Fibroblast of lung (primary cell): Measurements from ENCODE around the gene MTHFD1. TPM values are rescaled to one million over a fixed set of nuclear protein-coding genes. Genes with fewer than 3 reads are reported as not detected.

ENCODE experiments used
- DNase-seq, 2 donors: peaks; one replicate each; pipeline versions ENCODE4 v3.0.0 to v3.0.0-alpha.2; 2010; ENCODE audit warnings: low read depth in 2 of 2
- H2AFZ ChIP-seq: 2 replicates; pipeline ENCODE4 v1.5.1; 2012; ENCODE audit warnings: low read length, control low read depth, inconsistent platforms
- H3K27ac ChIP-seq: 2 replicates; pipeline ENCODE4 v1.5.1; 2011; ENCODE audit warnings: low read length, control low read depth; ENCODE audit not compliant: insufficient read depth
- H3K27me3 ChIP-seq: 2 replicates; pipeline ENCODE4 v1.5.1; 2011; ENCODE audit warnings: mild to moderate bottlenecking, low read length; ENCODE audit not compliant: control insufficient read depth, insufficient read depth
- H3K36me3 ChIP-seq: 2 replicates; pipeline ENCODE4 v1.5.1; 2011; ENCODE audit warnings: low read length; ENCODE audit not compliant: control insufficient read depth, insufficient read depth
- H3K4me1 ChIP-seq: 2 replicates; pipeline ENCODE4 v1.5.1; 2011; ENCODE audit warnings: low read length; ENCODE audit not compliant: control insufficient read depth, insufficient read depth; ENCODE audit errors: extremely low read depth
- H3K4me2 ChIP-seq: 2 replicates; pipeline ENCODE4 v1.5.1; 2011; ENCODE audit warnings: low read length, control low read depth; ENCODE audit not compliant: insufficient read depth; ENCODE audit errors: extremely low read depth
- H3K4me3 ChIP-seq, 4 experiments: fragments of 200-600 bp in 1 of 4; sonication (generic) in 1 of 4; replicated peaks in 1 of 4; 2 replicates each; pipeline ENCODE4 v1.5.1; 2011 to 2016; ENCODE audit warnings: low read length in 4 of 4, low read depth in 3 of 4, mild to moderate bottlenecking in 3 of 4, control low read depth in 2 of 4, inconsistent platforms in 1 of 4, mixed read lengths in 1 of 4; ENCODE audit not compliant: insufficient read depth in 1 of 4; ENCODE audit errors: control extremely low read depth in 1 of 4
- H3K79me2 ChIP-seq: 2 replicates; pipeline ENCODE4 v1.5.1; 2012; ENCODE audit warnings: mild to moderate bottlenecking, low read length, inconsistent platforms; ENCODE audit not compliant: control insufficient read depth, insufficient read depth
- H3K9ac ChIP-seq: 2 replicates; pipeline ENCODE4 v1.5.1; 2011; ENCODE audit warnings: mild to moderate bottlenecking, low read length, control low read depth; ENCODE audit not compliant: insufficient read depth
- H3K9me3 ChIP-seq: 2 replicates; pipeline ENCODE4 v1.5.1; 2012; ENCODE audit warnings: low read depth, low read length; ENCODE audit not compliant: control insufficient read depth, insufficient read depth
- H4K20me1 ChIP-seq: 2 replicates; pipeline ENCODE4 v1.5.1; 2011; ENCODE audit warnings: low read length; ENCODE audit not compliant: control insufficient read depth, insufficient read depth; ENCODE audit errors: extremely low read depth
- EZH2 ChIP-seq: IDR thresholded peaks from 2 replicates; pipeline ENCODE4 v1.5.1; 2012; ENCODE audit warnings: low read length, control low read depth, mild to moderate bottlenecking; ENCODE audit errors: missing control alignments
- polyA plus RNA-seq, 2 donors: library from polyadenylated mRNA; depleted of rRNA in 1 of 2; stranded (reverse) in 1 of 2; unstranded in 1 of 2; fragments of >200 nt; gene quantifications; 2 replicates each; pipeline ENCODE4 v1.2.1, GENCODE V29; 2011 to 2012; ENCODE audit warnings: missing spikeins in 1 of 2
- total RNA-seq: library from RNA; depleted of rRNA; stranded (reverse); fragments of >200 nt; gene quantifications from 2 replicates; pipeline ENCODE4 v1.2.1, GENCODE V29; 2014
- TF ChIP-seq, protein P1 (sequence below), 2 donors: IDR thresholded peaks in 1 of 2; conservative IDR thresholded peaks in 1 of 2; 1 replicate in 1 of 2; 2 replicates in 1 of 2; pipeline ENCODE4 v1.5.1; 2011 to 2012; ENCODE audit warnings: low read length in 2 of 2, control low read depth in 1 of 2, inconsistent platforms in 1 of 2, low read depth in 1 of 2, mild to moderate bottlenecking in 1 of 2

MTHFD1 gene
- total and polyA plus RNA-seq, 2 donors (not counting 1 experiment from before 2014, with no cell fraction given), result 39.4 to 41.6 TPM

GRCh38 chr14:64468451-64468850 lies 80.3 kb downstream of the MTHFD1 start:
- no peaks in the 10 kb centered on the region for H3K36me3 ChIP-seq
- H3K4me3 ChIP-seq, result no peak overlapping the region
- no peaks in the 10 kb centered on the region for H3K79me2 ChIP-seq
- H3K27me3 ChIP-seq, result no peaks in the 10 kb centered on the region
- TF ChIP-seq, protein P1, sequence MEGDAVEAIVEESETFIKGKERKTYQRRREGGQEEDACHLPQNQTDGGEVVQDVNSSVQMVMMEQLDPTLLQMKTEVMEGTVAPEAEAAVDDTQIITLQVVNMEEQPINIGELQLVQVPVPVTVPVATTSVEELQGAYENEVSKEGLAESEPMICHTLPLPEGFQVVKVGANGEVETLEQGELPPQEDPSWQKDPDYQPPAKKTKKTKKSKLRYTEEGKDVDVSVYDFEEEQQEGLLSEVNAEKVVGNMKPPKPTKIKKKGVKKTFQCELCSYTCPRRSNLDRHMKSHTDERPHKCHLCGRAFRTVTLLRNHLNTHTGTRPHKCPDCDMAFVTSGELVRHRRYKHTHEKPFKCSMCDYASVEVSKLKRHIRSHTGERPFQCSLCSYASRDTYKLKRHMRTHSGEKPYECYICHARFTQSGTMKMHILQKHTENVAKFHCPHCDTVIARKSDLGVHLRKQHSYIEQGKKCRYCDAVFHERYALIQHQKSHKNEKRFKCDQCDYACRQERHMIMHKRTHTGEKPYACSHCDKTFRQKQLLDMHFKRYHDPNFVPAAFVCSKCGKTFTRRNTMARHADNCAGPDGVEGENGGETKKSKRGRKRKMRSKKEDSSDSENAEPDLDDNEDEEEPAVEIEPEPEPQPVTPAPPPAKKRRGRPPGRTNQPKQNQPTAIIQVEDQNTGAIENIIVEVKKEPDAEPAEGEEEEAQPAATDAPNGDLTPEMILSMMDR (conservative IDR thresholded peaks at IDR 0.05 in 1 of 2, IDR thresholded peaks at IDR 0.05 in 1 of 2; ENCODE audit: low read depth in 1 of 2, low read length in 2 of 2), result no peak
- no peak for DNase-seq
- H4K20me1 ChIP-seq, result no peaks in the 10 kb centered on the region
- H3K4me1 ChIP-seq, result no peaks in the 10 kb centered on the region
- no peaks in the 10 kb centered on the region for H3K9me3 ChIP-seq
- H3K9ac ChIP-seq, result no peak overlapping the region
- H3K27ac ChIP-seq, result no peak overlapping the region
- H3K4me2 ChIP-seq, result no peak overlapping the region
- H2AFZ ChIP-seq, result no peak overlapping the region

DNA sequence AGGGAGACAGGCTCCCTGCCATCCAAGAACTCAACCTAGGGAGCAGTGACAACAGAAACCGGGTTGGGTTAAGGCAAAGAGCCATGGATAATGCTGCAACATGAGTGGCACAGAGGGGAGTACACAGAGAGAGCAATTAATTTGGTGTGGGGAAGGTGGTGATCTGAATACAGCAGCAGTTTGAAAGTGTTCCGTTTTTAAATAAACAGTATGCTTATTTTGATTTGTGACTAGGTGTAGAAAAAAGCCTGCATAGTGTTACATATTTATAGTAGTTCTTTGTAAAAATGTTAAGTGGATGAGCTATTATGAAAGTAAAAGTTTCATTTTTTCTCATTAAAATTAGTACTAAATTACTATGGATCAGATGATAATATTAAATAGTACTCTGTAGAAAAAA lies 85.9 kb downstream of the MTHFD1 start:
- H3K4me1 ChIP-seq, result no peaks in the 10 kb centered on the region
- TF ChIP-seq, protein P1 (conservative IDR thresholded peaks at IDR 0.05 in 1 of 2, IDR thresholded peaks at IDR 0.05 in 1 of 2; ENCODE audit: low read depth in 1 of 2, low read length in 2 of 2), result no peak
- no peak for TF ChIP-seq EZH2
- no peak overlapping the region for H3K4me2 ChIP-seq
- no peak overlapping the region for H3K4me3 ChIP-seq
- no peak overlapping the region for H2AFZ ChIP-seq
- no peaks in the 10 kb centered on the region for H3K36me3 ChIP-seq
- no peaks in the 10 kb centered on the region for H3K9me3 ChIP-seq
- no peaks in the 10 kb centered on the region for H3K27me3 ChIP-seq
- no peaks in the 10 kb centered on the region for H4K20me1 ChIP-seq
- no peak for DNase-seq
- no peak overlapping the region for H3K27ac ChIP-seq
- H3K9ac ChIP-seq, result no peak overlapping the region
- no peaks in the 10 kb centered on the region for H3K79me2 ChIP-seq

- Histone ChIP-seq H3K4me1 (no peaks in the 10 kb centered on the region), H3K9ac (no peak overlapping the region), H3K27me3 (no peaks in the 10 kb centered on the region), H4K20me1 (no peaks in the 10 kb centered on the region), H3K36me3 (no peaks in the 10 kb centered on the region), H3K79me2 (no peaks in the 10 kb centered on the region), H3K4me2 (no peak overlapping the region), H3K4me3 (no peak overlapping the region), H3K9me3 (no peaks in the 10 kb centered on the region), H3K27ac (no peak overlapping the region), H2AFZ (no peak overlapping the region)
- no peak for DNase-seq
- TF ChIP-seq, protein P1 (conservative IDR thresholded peaks at IDR 0.05 in 1 of 2, IDR thresholded peaks at IDR 0.05 in 1 of 2; ENCODE audit: low read depth in 1 of 2, low read length in 2 of 2), result no peak
- TF ChIP-seq EZH2, result no peak
Observed at GRCh38 chr14:64474698-64475097, 86.5 kb downstream of the MTHFD1 start.
